AG04450 (cell line): ENCODE measurements around the gene C1orf56. TPM values are rescaled to one million over a fixed set of nuclear protein-coding genes. Genes with fewer than 3 reads are reported as not detected.

Experiments used
- CTCF ChIA-PET: fragments of 300-600, 350-600 bp; formaldehyde crosslinking; extraction: SDS; loops from one replicate; lab custom pipeline; 2022; ENCODE audit warnings: antibody characterized with exemption, inconsistent platforms; lab: Charles Lee
- POLR2A ChIA-PET: fragments of 350-600 bp; formaldehyde crosslinking; extraction: SDS; loops from one replicate; lab custom pipeline; 2021; ENCODE audit warnings: antibody characterized with exemption, inconsistent platforms; lab: Yijun Ruan, JAX
- DNase-seq: peaks from one replicate; pipeline ENCODE4 v3.0.0-alpha.2; 2011; ENCODE audit warnings: low read depth, low spot score
- H3K27ac ChIP-seq: one replicate; pipeline ENCODE4 v1.5.1; 2012; ENCODE audit warnings: low read depth, low read length, control low read depth
- H3K27me3 ChIP-seq: one replicate; pipeline ENCODE4 v1.6.0; 2012; ENCODE audit warnings: low read length; ENCODE audit not compliant: control insufficient read depth, insufficient read depth
- H3K4me3 ChIP-seq: 2 replicates; pipeline ENCODE4 v1.5.1; 2011; ENCODE audit warnings: mild to moderate bottlenecking, low read depth, low read length, control low read depth
- H3K9me3 ChIP-seq: 2 replicates; pipeline ENCODE4 v1.5.1; 2012; ENCODE audit warnings: low read length; ENCODE audit not compliant: control insufficient read depth, insufficient read depth
- CTCF ChIP-seq: IDR thresholded peaks from 2 replicates; pipeline ENCODE4 v1.5.1; 2011; ENCODE audit warnings: low read depth, low read length, control low read depth, inconsistent platforms
- polyA plus RNA-seq: library from polyadenylated mRNA; depleted of rRNA; stranded (reverse); fragments of >200 nt; gene quantifications from 2 replicates; pipeline ENCODE4 v1.2.3, GENCODE V29; 2011

Gene C1orf56
- polyA plus RNA-seq, 1 experiment: 1.3 TPM

- DNase-seq: no peak
- ChIA-PET CTCF (interaction anchor here (0.5 to 5.1 kb wide), 18 partner anchors 11 to 540 kb away, joined by 3 to 63 read pairs (median 4); partner anchors contain the start of genes ANXA9, C1orf56, CERS2 and MLLT11), POLR2A (interaction anchor here (0.5 to 1.9 kb wide), 5 partner anchors 8 to 444 kb away, joined by 3 to 8 read pairs (median 5); no protein-coding TSS in a partner anchor)
- Histone ChIP-seq H3K9me3 (no peaks in the 10 kb centered on the region), H3K4me3 (peak overlapping the region; percentile 70), H3K27me3 (no peaks in the 10 kb centered on the region), H3K27ac (peak overlapping the region; percentile 65)
- TF ChIP-seq CTCF: no peak
Measured at GRCh38 chr1:151005729-151006319, 41.7 kb upstream of the C1orf56 start.

- H3K27ac ChIP-seq: peak within 1 kb of the TSS; percentile 66
- no peaks in the 10 kb centered on the region for H3K9me3 ChIP-seq
- TF ChIP-seq CTCF: peak; percentile 72
- CTCF ChIA-PET: interaction anchor here (0.5 to 5.1 kb wide), 19 partner anchors 11 to 541 kb away, joined by 3 to 63 read pairs (median 4); partner anchors contain the start of genes ANXA9, C1orf56, CERS2 and MLLT11
- POLR2A ChIA-PET: interaction anchor here (0.5 to 1.9 kb wide), 5 partner anchors 9 to 444 kb away, joined by 3 to 8 read pairs (median 5); no protein-coding TSS in a partner anchor
- peak; percentile 63 for DNase-seq
- no peaks in the 10 kb centered on the region for H3K27me3 ChIP-seq
- peak within 1 kb of the TSS; percentile 70 for H3K4me3 ChIP-seq
Measured at GRCh38 chr1:151006327-151007052, 41.1 kb upstream of the C1orf56 start, which contains the start of gene MINDY1. Gene MINDY1 (minus strand): TSS chr1:151006902. CDS start chr1:151002617, 4,285 bp downstream.

- DNase-seq: no peak
- ChIA-PET POLR2A (no interaction called here), CTCF (interaction anchor here (2.2 kb wide), 1 partner anchor 17 kb away, joined by 9 read pairs; no protein-coding TSS in a partner anchor)
- no peaks in the 10 kb centered on the region for H3K9me3 ChIP-seq
- no peak for TF ChIP-seq CTCF
- no peaks in the 10 kb centered on the region for H3K27me3 ChIP-seq
- H3K4me3 ChIP-seq: peak overlapping the region; percentile 45
- peak overlapping the region; percentile 66 for H3K27ac ChIP-seq
Measured at GRCh38 chr1:151007853-151008243, 39.7 kb upstream of the C1orf56 start.

- peak within 1 kb of the TSS; percentile 96 for H3K4me3 ChIP-seq
- DNase-seq: peak; percentile 88
- peak within 1 kb of the TSS; percentile 82 for H3K27ac ChIP-seq
- ChIA-PET POLR2A (no interaction called here), CTCF (interaction anchor here (0.7 to 0.9 kb wide), 3 partner anchors 16 to 448 kb away, joined by 3 to 5 read pairs (median 4); no protein-coding TSS in a partner anchor)
- TF ChIP-seq CTCF: no peak
- H3K9me3 ChIP-seq: no peaks in the 10 kb centered on the region
- no peaks in the 10 kb centered on the region for H3K27me3 ChIP-seq
Measured at GRCh38 chr1:151008244-151009205, 39.0 kb upstream of the C1orf56 start, which contains the start of gene PRUNE1. Gene PRUNE1 (plus strand): TSS chr1:151008449. CDS start chr1:151008633, 184 bp downstream.
